Fibroblast of skin of left quadriceps (primary cell): ENCODE data around the gene SLC12A9.
"Not testable (repeated sequence)": the region's sequence is repeated elsewhere in the genome, so short reads cannot be mapped to it uniquely, and the experiment has no call there.

Source experiments
- DNase-seq, 2 experiments: peaks; one replicate each; pipeline ENCODE4 v3.0.0-alpha.2; 2013; ENCODE audit warnings: low read depth in 2 of 2

SLC12A9 gene

GRCh38 chr7:100895956-100896731, 43.6 kb downstream of the SLC12A9 start:
- DNase-seq: no peak

GRCh38 chr7:100896732-100897608, 44.5 kb downstream of the SLC12A9 start:
- no peak for DNase-seq

DNA sequence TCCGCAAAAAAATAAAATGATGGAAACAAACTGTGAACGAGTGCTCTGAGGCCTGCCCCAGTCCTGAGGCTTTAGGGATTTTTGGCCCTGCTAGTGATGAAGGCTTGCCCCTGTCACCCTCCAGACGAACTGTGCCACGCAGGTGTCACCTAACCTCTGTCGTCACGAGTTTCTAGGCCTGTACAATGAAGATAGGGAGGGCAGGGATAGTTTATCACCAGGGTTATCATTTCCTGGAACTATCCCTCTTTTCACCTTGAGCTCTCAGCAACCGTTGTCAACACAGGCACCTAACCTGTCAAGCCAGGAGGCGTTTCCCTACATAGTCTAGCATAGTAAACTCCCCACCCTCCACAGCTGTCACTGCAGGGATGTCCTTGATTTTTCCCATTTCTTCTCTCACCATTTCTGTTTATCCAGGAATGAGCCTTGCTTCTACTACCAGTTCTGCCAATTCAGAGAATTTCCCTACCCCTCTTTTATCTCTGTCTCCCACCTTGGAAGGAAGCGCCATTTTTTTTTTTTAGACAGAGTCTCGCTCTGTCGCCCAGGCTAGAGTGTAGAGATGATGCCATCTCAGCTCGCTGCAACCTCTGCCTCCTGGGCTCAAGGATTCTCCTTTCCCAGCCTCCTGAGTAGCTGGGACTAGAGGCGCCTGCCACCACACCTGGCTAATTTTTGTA, 45.4 kb downstream of the SLC12A9 start:
- DNase-seq: no peak

GRCh38 chr7:100899432-100899831, 46.9 kb downstream of the SLC12A9 start:
- no peak for DNase-seq

GRCh38 chr7:100900978-100901377, 48.5 kb downstream of the SLC12A9 start:
- no peak for DNase-seq

DNA sequence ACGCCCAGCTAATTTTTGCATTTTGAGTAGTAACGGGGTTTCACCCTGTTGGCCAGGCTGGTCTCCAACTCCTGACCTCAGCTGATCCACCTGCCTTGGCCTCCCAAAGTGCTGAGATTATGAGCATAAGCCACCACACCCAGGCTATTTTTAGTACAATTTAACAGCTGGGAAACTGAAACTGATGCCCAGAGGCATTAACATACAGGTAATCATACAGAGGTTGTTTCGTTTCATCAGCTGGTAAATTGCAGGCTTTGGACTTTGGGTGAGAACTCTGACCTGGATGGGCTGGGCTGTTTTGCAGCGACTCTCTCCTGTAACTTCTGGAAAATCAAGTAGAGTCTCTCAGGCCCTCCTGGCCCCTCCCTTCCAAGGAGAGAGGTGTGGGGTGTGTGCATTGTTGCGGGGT, 49.4 kb downstream of the SLC12A9 start:
- no peak for DNase-seq

GRCh38 chr7:100902638-100903037, 50.1 kb downstream of the SLC12A9 start:
- no peak for DNase-seq

DNA sequence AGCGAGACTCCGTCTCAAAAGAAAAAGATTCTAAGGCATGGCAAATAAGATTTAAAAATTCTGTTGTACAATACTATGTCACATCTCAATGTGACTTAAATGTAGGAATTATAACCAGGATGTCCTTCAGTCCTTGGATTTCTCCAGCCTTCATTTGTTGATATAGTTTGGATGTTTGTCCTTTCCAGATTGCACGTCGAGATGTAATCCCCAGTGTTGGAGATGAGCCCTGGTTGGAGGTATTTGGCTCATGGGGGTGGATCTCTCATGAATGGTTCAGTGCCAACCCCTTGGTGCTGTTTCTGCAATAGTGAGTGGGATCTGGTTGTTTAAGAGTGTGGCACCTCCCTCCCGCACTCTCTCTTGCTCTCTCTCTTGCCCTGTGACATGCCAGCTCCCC, 56.0 kb downstream of the SLC12A9 start:
- no peak for DNase-seq

DNA sequence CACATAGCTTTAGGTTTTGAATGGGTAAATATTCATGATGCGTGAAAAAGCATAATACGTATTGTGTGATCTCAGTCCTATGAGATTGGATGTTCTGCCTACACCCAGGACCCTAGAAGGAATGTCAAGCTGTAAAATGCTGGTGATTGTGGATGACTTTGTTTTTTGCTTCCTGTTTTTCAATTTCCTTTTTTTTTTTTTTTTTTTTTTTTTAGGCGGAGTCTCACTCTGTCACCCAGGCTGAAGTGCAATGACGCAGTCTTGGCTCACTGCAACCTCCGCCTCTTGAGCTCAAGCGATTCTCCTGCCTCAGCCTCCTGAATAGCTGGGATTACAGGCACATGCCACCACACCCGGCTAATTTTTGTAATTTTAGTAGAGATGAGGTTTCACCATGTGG, 57.9 kb downstream of the SLC12A9 start:
- not testable (repeated sequence) for DNase-seq

DNA sequence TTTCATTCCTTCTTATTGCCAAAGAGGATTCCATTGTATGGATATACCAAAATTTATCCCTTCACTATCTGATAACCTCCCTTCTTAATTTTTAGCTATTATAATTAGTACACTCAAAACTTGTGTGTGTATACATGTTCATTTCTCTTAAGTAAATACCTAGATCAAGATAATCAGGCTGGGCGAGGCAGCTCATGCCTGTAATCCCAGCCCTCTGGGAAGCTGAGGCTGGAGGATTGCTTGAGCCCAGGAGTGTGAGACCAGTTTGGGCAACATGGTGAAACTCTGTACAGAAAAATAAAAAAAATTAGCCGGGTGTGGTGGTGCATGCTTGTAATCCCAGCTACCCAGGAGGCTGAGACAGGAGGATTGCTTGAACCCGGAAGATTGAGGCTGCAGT, 59.0 kb downstream of the SLC12A9 start:
- DNase-seq: no peak

DNA sequence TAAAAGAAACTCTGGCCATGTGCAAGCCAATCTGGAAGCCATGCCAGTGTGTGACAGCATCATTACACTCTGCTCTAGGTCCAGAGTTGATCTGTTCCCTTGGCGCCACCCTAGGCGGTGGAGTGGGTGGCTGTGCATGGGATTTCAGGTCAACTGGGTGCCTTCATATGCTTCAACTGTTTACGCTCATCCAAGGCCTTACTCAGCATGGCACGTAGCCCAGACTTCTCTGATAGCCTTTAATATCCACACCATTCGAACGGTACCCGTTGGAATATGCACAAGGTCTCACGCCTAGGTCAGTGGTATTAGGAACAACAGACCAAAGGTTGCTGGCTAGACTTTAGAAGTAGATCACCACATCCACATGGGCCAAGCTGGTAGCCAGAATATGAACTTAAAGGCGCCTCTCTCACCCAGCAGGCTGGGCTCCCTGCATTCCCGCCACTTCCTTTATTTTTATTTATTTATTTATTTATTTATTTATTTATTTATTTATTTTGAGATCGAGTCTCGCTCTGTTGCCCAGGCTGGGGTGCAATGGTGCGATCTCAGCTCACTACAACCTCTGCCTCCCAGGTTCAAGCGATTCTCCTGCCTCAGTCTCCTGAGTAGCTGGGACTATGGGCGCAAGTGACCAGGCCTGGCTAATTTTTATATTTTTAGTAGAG, 61.8 kb downstream of the SLC12A9 start:
- DNase-seq: no peak

- no peak for DNase-seq
Measured at GRCh38 chr7:100914879-100915447, 62.5 kb downstream of the SLC12A9 start.
